ENCODE measurements around the gene SPRTN.
"Not testable (repeated sequence)": the region's sequence is repeated elsewhere in the genome, so short reads cannot be mapped to it uniquely, and the experiment has no call there.

SPRTN gene

DNA sequence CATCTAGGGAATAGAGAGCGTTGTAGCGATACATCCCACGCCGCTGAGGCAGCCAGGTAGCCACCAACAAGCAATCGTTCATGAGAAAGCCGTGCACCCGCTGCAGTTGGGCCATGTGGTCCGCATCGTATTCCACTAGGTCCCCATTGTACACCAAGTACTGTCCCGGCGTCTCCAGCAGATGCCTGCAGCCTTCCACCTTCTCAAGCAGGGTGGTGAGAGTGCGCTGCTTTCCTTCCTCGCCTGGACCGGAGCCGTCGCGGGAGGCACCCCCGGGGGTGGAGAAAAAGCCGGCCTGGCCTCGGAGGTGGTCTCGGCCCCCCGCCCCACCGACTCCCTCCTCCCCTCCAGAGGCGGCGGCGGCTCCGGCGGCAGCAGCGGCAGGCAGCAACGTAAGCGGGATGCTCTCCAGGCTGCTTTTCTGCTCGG lies 1.0 kb upstream of the SPRTN start:
- peak; percentile 8 for DNase-seq

GRCh38 chr1:231337472-231338269 lies 422 bp upstream of the SPRTN start, which contains the start of gene EXOC8:
TSS of gene EXOC8 (minus strand) at chr1:231337852. CDS start at chr1:231337745, 107 bp downstream.
- DNase-seq, result peak; percentile 95

DNA sequence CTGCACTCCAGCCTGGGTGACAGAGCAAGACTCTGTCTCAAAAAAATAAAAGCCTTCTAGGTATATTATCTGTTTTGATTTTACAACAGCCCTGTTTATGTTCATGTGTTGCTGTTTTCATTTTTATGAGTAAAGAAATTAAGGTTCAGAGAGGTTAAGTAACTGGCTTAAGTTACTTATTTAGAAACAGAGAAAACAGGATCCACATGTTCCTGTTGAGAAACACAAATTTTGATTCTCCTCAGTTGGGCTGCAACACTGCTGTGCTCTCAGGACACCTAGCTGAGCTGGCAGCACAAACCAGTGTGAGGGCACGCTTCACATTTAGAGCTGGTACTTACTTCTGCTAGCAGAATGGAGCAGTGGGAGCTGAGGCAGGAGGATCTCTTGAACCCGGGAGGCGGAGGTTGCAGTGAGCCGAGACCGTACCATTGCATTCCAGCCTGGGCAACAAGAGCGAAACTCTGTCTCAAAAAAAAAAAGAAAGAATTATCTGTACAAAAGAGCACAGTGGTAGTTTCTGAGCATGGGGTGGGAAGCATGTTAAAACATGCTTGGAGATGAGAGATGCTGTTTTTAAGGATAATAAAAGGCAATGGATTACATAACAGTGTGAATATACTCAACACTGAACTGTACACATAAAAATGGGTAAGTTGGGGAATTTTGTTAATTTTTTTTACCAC lies 2.4 kb downstream of the SPRTN start:
- no peak for DNase-seq

DNA sequence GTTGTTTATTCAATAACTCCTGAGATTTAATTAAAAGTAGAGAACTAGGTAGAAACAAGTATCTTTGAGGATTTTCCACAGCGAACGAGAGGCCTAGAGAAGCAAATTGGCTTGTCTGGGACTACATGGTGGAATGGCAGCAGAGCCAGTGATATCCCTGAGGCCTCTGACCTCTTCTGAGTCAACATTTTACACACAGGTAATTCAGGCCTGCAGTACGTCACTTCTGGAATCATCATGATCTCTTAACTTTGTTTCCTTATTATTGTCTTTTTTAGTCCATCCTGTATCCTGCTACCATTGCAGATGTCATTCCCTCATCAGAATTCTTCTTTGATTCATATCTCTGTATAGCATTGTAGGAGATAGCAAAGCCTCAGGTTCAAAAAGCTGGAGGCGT lies 9.9 kb downstream of the SPRTN start:
- DNase-seq, result no peak

DNA sequence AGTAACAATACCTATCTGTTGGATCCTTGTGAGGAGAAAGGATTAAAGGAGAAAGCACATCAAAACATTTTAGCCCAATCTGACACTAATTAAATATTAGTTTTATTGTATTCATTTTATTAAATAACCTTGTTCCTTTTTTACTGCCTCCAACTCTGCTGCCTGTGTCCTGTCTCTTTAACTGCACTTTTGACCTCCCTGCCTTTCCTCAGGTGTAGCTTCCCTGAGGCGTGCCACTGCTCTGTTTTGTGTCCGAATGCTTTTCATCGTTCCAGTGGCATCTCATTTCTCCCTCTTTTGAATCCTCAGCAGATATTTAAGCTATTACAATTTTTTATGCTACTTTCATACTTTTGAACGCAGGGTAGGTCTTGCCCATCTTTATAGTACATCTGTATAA lies 10.3 kb downstream of the SPRTN start:
- no peak for DNase-seq

DNA sequence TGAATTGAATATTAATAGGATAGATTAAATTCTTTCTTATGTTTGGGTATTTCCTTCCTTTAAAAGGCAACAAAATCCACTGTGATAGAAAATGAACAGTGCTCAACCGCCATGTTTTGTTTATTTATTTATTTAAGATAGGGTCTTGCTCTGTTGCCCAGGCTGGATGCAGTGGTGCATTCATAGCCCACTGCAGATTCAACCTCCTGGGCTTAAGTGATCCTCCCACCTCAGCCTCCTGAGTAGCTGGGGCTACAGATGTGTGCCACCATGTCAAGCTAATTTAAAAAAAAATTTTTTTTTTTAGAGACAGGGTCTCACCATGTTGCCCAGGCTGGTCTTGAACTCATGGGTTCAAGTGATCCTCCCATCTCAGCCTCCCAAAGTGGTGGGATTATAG lies 10.8 kb downstream of the SPRTN start:
- DNase-seq, result not testable (repeated sequence)

- no peak for DNase-seq
Measured at GRCh38 chr1:231351816-231352215, 13.7 kb downstream of the SPRTN start.

DNA sequence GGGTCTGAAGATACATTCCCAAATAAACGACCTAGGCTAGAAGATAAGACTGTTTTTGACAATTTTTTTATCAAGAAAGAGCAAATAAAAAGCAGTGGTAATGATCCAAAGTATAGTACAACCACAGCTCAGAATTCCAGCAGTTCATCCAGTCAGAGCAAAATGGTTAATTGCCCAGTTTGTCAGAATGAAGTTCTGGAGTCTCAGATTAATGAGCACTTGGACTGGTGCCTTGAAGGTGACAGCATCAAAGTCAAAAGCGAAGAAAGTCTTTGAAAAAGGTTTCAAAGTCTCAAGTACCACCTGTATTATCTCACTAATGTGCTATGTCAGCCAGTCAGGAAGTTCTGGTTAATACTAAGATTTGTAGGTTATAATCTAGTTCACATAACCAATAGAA lies 15.0 kb downstream of the SPRTN start:
- no peak for DNase-seq

- peak; percentile 15 for DNase-seq
Measured at GRCh38 chr1:231354330-231355020, 16.4 kb downstream of the SPRTN start.

GRCh38 chr1:231355171-231355570 lies 17.1 kb downstream of the SPRTN start:
- DNase-seq, result no peak

DNA sequence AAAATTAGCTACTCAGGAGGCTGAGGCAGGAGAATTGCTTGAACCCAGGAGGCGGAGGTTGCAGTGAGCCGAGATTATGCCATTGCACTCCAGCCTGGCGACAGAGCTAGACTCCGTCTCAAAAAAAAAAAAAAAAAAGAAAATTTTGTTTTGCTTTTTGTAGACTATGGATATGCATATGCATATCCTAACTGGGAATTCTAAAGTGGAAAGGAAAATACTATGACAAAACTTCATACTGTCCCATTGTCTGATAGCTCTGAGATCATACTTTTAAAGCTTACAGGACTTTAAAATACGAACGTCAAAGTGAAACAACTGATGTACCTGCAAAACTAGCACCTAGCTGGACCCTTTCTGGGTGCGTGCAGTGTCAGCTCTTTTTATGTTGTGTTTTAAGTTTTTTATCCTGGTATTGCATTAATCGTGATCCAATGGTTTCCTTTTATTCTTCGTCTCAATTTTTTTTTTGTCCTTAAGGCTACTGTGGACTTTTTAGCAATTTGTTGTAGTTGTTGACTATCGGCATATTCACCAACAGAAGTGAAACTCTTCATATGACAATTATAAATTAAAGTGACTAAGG lies 19.2 kb downstream of the SPRTN start:
- no peak for DNase-seq

- DNase-seq, result peak; percentile 68
Measured at GRCh38 chr1:231357831-231358354, 19.8 kb downstream of the SPRTN start.

DNA sequence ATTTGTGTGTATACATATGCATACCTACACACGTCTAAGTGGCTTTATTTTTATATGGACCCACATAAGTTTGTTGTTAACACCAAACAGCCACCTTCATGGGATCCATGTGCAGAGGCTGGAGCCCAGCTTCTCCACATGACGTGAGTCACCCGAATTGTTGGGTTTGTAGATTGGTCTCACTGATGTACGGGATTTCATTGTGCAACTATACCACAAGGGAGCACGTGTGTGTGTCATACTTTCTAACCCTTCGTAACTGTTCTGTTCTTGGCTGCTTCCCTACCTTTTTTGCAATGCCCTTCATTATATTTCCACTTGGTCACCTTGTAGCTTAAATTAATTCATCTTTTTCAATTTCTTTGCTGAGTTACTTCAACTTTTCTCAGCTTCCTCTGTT lies 21.0 kb downstream of the SPRTN start:
- DNase-seq, result peak; percentile 61

GRCh38 chr1:231362325-231362724 lies 24.2 kb downstream of the SPRTN start:
- no peak for DNase-seq

GRCh38 chr1:231363624-231364023 lies 25.5 kb downstream of the SPRTN start:
- no peak for DNase-seq

- no peak for DNase-seq
Measured at GRCh38 chr1:231364192-231364591, 26.1 kb downstream of the SPRTN start.

- no peak for DNase-seq
Measured at GRCh38 chr1:231369282-231369681, 31.2 kb downstream of the SPRTN start.

DNA sequence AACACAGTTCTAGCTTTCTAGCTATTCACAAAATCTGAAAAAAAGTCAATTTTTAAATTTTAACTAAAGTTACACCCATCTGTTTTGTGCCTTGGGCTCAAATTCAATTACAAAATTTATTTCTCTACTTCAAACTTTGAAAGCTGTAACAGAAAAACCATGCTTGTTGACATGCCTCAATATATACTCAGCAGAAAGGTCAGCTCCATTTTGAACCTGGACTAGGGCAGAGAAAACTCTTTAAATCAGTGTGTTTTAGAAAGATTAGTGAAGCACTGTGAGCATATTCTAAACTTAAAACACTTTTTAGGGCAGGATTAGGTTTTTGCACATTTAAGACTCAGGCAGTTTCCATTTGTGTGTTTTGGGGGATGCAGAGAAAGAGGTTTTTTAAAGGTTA lies 34.4 kb downstream of the SPRTN start:
- DNase-seq, result no peak

- no peak for DNase-seq
Measured at GRCh38 chr1:231374394-231374793, 36.3 kb downstream of the SPRTN start.

DNA sequence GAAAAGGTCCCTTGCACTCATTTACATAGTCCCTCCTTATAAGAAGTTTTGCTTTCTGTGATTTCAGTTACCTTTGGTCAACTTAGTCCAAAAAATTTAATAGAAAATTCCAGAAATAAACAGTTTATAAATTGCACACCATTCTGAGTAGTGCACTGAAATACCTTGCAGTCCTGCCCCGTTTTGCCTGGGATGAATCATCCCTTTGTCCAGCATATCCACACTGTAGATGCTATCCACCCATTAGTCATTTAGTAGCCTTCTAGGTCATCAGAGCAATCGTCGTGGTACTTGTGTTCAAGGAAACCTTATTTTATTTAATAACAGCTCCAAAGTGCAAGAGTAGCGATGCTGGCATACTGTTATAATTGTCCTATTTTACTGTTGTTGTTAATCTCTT lies 38.0 kb downstream of the SPRTN start:
- peak; percentile 32 for DNase-seq

DNA sequence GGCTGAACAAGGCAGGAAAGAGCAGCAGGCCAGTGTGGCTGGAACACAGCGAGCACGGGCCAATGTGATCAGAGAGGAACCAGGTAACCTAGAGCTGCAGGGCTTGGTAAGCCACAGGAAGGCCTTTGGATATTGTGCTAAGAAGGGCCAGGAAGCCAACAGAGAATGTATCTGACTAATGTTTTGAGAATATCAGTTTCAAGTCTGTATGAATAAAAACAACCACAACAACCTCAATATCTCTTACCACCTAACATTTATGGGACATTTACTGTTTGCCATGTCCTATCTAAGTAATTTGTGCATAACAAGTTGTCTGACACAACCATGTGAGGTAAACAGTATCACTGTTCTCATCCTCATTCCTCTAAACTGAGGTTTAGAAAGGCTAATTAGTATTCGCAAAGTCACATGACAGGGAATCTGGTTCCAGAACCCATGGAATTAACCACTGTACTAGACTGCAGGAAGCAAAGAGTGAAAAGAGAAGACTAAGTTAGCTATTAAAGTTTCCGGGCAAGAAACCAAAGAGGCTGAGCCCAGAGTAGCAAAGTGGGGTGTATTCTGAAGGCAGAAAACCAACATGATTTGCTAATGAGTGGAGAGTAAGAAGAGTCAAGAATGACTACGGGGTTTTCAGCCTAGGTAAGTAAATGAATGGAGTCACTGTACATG lies 38.9 kb downstream of the SPRTN start:
- DNase-seq, result no peak

GRCh38 chr1:231381729-231382128 lies 43.6 kb downstream of the SPRTN start:
- DNase-seq, result no peak

All from fibroblast of skin of back (primary cell).